NCI-H2029 treated with DMSO at 0.1 percent for 48 hours (cell line): ENCODE measurements around the gene WFDC8.

Experiments
- DNase-seq: peaks from one replicate; lab custom pipeline; 2025; lab: John Stamatoyannopoulos, UW

WFDC8 gene

GRCh38 chr20:45548410-45548809 is 30.7 kb downstream of the WFDC8 start:
- DNase-seq = no peak

GRCh38 chr20:45547206-45547770 is 31.8 kb downstream of the WFDC8 start, which contains the start of gene EPPIN:
Gene EPPIN, minus strand, starts transcription at chr20:45547401. Its CDS starts 44 bp downstream, at chr20:45547357.
- no peak for DNase-seq

- no peak for DNase-seq
Measured at GRCh38 chr20:45545754-45546453, 33.2 kb downstream of the WFDC8 start.

GRCh38 chr20:45545351-45545750 is 33.7 kb downstream of the WFDC8 start:
- no peak for DNase-seq

GRCh38 chr20:45539382-45539781 is 39.7 kb downstream of the WFDC8 start, which contains the start of gene WFDC6:
Gene WFDC6, minus strand, starts transcription at chr20:45539482. Its CDS starts 75 bp downstream, at chr20:45539407.
- DNase-seq = no peak

DNA sequence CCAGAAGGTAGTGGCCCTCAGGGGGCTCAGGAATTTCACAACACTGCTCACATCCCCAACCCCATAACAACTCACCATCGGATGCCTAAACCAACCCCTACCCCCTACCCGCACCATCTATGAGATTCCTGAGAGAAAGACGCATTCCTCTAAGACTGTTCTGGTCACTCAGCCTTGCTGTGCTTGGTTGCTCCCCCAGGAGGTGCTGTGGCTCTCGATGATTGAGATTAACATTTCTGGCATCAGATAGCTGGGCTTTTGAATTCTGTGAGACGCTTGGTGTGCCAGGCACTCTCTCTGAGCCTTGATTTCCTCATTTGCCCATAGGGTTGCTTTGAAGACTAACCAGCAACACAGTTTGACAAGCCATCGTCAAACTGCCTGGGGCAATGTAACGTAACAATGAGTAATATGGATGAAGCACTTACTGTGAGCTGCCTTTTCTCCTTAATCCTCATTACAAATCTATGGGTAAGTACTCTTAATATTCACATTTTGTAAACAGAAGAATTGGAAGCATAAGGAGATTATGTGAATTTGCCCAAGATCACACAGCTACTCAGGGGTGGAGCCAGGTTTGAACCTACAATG is 40.8 kb downstream of the WFDC8 start:
- no peak for DNase-seq

DNA sequence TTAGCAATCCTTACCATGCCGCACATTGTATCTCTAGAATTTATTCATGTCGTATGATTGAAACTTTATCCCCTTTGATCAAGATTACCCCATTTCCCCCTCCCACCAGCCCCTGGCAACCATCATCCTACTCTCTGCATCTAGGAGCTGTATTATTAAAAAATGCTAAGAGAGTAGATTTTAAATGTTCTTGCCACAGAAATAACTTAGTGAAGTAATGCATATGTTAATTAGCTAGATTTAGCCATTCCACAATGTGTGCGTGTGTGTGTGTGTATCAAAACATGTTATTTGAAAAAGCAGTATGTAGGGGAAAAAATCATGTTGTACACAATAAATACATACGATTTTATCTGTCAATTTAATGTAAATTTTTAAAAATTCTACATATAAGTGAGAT is 51.8 kb downstream of the WFDC8 start:
- no peak for DNase-seq

- DNase-seq = no peak
Measured at GRCh38 chr20:45523821-45524220, 55.3 kb downstream of the WFDC8 start.

- DNase-seq = no peak
Measured at GRCh38 chr20:45518282-45518681, 60.8 kb downstream of the WFDC8 start.

DNA sequence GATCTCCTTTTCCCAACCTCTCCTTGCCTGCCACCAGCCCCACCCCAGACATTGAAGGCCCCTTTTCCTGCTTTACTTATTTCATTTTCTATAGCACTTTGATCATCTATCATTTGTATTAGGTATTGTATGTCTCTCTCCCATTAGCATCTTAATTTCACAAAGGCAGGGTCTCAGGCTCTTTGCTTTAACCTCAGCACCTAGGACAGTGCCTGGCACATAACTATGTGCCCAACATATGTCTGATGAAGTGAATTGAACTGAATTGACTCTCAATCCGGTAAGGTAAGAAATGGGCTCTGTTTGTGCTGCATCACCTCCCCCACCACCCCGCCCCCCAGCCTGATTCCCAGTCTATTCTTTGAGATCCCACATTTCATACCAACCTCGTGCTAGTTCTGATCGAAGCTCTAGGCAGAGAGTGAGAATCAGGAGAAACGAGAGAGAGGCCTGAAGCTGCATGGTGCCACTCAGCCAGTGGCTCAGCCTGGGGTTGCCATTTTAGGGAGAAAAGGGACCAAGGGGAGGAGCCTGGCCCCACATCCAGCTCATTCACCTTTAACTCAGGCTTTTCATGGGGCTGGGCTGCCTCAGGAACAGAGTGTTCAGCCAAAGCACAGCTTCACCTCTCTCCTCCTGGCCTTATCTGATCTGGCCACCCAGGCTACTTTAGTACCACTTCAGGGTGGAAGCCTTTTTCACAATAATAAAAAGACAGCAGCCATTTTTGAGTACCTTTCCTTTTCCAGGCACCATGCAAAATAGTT is 63.8 kb downstream of the WFDC8 start, which contains the start of gene SPINT3:
SPINT3 (minus strand) TSS at position 476 of the 767 bp plus-strand sequence; CDS start at position 462, 14 bp downstream.
- DNase-seq = no peak

DNA sequence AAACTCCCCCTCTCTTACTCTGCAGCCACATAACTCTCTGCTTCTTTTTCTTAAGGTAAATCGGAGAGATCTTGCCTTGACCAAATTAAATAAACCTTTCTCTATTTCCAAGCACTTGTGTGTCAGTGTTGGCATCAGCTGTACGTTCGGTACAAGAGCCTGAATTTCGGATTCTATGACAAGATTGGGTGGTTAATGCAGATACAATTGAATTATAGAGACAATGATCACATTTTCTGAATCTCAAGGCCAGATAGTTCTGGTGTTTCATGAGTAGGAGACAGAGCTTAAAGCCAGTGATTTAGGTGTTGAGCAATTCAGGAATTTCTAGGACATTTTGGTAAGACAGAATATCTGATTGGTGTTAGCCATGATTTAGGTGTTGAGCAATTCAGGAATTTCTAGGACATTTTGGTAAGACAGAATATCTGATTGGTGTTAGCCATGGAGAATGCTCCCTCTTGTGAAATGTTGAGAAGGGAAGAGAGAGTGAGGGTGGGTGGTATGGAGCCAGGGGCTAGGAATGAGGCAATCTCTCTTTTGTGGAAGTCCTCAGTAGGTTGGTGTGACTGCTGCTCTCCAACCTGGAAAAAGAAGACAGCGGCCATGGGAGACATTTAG is 68.7 kb downstream of the WFDC8 start:
- DNase-seq = no peak

DNA sequence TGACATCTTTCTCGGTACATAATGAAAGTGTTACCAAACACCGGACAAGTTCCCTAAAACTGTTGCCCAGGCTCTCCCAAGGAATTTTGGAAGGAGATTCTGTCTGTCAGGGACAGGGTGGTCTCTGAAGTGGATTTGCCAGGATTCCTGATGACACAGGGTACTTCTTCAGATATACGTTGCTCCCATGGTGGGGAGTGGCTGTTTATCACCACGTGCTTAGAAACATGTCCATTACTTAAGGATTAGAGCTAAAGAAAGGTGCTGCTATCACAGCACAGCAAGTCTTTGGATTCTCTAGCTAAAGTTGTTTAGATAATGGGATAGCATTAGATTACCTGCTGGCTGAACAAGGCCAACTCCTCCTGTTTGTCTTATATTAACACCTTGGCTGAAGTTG is 70.0 kb downstream of the WFDC8 start:
- DNase-seq = no peak

GRCh38 chr20:45508068-45508886 is 70.8 kb downstream of the WFDC8 start:
- DNase-seq = no peak

DNA sequence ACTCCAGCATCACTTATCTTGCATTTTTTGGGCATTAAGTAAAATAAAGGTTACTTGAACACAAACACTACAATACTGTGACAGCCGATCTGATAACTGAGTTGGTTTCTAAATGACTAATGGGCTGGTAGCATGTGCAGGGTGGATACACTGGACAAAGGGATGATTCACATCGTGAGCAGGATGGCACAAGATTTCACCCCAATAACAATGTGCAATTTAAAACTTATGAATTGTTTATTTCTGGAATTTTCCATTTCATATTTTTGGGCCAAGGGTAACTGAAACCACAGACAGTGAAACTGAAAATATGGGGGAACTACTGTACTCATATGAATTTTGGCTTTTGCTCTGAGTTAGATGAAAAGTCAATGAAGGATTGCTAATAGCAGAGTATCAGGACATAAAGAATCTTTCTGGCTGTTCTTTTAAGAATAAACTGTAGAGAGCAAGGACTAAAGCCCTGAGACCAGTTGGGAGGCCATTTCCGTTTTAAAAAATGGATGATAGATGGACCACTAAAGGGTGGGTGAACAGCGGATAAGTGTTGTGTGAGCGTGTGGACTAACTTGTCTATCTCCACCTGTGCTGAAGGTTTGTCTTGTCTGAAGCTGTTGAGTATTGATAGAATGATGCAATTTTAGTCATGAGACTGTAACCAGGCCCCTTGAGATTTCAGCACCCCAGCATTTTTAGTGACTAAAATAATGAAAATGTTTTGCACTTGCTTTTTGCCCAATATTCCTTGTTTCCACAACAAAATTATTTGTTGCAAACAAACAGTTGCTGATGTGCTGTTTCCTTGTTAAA is 71.9 kb downstream of the WFDC8 start:
- DNase-seq = no peak

DNA sequence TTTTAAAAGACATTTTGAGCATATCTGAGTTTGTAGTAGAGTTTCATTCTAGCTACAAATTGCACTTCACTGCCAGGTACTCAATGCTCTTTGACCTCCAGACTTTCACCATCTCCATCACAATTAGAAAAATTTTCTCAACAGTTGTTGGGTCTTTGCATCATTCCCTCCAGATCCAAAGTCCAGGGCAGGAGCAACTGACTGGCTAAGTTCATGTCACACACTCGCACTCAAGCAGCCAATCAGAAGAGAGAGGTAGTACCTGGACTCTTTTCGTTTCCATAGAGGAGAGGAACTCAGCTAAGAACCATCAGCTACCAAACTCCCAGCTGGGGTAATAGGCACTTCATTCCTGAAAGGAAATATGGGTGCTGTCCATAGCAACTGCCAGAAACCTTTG is 72.7 kb downstream of the WFDC8 start:
- DNase-seq = no peak

- DNase-seq = no peak
Measured at GRCh38 chr20:45503403-45503802, 75.7 kb downstream of the WFDC8 start.

GRCh38 chr20:45502561-45502960 is 76.5 kb downstream of the WFDC8 start:
- DNase-seq = no peak
